HS-27A (cell line): ENCODE data around the gene HOXD8.

Experiments
- DNase-seq: peaks from one replicate; pipeline ENCODE4 v3.0.0-alpha.2; 2012; ENCODE audit warnings: low read depth, missing footprints

The HOXD8 gene

DNA sequence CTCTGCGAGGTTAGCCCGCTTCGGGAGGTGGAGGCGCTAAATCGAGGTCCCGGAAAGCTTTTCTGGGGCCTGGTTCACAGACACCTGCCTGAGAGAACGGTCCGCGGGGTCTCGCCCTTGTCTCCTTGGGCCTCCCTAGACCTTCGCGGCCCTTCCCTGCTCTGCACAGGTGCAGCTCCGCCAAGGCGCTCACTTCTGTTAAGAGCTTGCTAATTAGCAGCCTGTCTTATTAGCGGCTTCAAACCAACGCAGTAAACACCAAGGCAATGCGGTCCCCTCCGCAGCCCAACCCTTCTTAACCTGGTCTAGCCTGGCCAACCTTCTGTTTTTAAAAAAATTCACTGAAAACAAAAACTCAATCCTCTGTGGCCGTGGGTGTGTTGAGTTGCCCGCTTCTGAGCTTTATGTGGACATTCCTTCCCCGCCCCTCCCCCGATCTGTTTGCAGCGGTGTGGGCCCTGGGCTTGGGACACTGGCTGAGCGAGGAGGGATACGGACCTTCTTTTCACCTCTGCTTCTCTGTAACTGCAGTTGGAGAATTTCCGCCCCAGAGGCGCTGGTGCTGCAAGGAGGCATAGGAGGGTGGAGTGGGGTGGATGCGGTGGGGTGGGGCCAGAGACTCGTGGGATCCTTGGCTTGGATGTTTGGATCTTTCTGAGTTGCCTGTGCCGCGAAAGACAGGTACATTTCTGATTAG is 18.4 kb downstream of the HOXD8 start:
- no peak for DNase-seq

GRCh38 chr2:176148751-176149421 is 19.4 kb downstream of the HOXD8 start:
- DNase-seq: no peak

DNA sequence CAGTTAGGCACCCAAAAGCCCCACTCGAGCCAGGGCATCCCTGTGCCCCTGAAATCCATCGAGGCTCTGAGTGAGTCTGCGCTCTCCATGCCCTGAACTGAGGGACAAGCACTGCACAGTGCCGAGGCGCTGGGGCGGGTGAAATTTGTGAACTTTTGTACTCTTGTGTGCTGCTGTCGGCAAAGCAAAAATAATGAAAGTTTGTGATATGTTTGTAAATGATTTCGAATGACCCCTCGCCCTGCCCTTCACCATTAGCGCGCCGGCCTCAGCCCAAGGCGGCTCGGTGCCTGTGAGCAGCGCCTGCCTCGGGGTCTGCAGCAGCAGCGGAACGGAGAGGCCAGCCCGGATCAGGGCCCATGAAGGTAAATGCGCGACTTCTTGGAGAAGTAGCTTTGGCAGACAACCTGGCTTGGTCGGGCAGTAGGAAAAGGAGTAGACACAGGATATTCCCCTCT is 20.0 kb downstream of the HOXD8 start:
- no peak for DNase-seq

DNA sequence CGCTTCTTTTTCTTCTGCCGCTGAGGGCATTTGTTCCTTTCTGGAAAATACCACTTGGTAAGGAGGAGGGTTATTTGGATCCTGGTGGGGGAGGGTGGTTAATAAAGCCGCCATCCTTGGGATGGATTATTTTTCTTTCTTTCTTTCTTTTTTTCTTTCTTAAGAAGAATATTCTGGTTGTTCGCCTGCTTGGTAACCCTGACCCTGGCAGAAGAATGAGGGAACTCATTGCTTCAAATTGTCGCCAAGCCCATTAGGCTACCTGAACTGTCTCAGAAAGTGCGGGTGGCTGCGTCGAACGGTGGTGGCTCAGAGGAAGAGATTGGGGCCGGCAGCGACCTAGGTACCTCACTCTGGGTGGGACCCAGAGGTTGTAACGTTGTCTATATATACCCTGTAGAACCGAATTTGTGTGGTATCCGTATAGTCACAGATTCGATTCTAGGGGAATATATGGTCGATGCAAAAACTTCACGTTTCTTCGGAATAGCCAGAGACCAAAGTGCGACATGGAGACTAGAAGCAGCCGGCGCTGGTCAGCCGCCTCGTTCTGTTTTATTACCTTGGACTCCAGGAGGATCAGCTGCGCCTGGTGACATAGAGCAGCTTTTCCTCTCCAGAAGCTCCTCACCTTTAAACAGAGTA is 20.6 kb downstream of the HOXD8 start:
- DNase-seq: no peak

DNA sequence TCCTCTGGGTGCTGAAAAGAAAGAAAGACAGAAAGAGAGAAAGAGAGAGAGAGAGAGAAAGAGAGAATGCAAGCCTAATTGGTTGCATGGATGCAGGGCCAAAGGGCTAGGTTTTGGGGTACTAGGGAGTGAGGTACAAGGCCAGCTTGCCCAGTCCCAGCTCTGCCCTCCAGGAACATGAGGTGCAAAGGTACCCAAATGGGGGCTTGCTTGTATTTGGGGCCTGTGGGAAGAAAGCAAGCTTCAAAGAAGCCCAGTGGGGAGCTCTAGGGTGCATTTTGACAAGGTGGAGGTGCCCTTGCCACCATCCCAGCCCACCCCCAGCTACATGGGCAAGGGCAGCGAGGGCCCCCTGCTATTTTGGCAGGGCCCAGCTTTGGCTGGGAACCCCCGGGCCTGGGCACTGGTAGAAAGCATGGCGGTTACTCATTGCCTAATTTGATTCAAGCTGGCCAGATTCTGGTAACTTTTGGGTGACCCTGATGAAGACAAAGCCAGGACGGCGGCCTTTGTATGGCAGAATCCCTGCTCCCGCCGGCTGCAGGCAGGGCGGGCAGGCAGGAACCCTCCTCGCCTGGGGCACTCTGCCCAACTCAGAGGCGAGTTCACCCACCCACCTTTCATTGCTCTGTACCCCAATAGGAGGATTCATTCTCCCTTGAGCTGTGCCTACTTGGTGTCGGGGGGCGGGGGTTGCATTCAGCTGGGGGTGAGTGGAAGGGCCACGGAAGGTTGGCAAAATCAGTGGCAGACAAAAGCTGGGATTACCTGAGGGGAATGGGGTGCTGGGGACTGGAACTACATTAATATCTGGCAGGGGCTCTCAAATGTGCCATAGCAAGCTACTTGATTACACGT is 21.3 kb downstream of the HOXD8 start:
- no peak for DNase-seq

DNA sequence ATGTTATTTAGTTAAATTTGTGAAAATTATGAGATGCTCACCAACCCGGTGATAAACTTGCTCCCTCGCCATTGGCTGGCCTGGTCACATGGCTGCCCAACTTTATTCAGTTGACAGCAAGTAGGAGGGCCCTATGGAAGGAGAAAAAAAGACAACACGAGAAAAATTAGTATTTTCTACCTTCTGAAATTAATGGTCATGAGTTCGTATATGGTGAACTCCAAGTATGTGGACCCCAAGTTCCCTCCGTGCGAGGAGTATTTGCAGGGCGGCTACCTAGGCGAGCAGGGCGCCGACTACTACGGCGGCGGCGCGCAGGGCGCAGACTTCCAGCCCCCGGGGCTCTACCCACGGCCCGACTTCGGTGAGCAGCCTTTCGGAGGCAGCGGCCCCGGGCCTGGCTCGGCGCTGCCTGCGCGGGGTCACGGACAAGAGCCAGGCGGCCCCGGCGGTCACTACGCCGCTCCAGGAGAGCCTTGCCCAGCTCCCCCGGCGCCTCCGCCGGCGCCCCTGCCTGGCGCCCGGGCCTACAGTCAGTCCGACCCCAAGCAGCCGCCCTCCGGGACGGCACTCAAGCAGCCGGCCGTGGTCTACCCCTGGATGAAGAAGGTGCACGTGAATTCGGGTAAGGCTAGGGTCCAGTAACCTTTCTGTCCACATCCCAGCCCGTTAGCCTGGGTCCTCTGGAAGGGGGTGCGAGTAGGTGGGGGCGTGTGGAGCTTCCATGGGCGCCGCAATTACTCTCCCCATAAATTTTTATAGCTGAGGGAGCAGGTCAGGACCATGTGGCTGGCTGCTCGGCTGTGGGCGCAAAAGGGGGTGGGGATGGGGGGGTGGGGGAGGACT is 22.2 kb downstream of the HOXD8 start, which contains the start of gene HOXD4:
TSS of gene HOXD4 (plus strand) at position 109 of the 846 bp plus-strand sequence. CDS start at position 193, 84 bp downstream.
- no peak for DNase-seq

DNA sequence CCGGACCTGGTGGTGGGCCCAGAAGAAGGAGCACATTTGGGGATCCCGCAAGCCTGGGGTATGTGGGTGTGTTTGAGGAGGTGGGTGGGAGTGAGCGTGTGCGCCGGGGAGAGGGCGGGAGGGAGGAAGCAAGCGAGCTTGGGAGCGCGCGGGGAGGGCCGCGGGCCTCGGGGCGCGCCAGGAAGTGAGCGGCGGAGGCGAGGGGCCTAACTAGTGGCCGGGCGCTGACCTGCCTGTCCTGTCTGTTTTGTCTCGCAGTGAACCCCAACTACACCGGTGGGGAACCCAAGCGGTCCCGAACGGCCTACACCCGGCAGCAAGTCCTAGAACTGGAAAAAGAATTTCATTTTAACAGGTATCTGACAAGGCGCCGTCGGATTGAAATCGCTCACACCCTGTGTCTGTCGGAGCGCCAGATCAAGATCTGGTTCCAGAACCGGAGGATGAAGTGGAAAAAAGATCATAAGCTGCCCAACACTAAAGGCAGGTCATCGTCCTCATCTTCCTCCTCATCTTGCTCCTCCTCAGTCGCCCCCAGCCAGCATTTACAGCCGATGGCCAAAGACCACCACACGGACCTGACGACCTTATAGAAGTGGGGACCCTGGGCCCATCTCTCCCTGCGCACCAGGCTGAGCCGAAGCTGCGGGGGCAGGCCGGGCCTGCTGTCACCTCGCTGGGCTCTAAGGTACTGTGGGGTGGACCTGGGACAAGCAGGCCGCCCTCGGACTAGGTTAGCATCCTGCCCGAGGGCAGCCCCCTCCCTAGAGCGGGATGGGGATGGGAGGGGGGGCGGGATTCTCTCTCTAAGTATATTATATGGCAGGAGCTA is 23.1 kb downstream of the HOXD8 start:
- DNase-seq: no peak

DNA sequence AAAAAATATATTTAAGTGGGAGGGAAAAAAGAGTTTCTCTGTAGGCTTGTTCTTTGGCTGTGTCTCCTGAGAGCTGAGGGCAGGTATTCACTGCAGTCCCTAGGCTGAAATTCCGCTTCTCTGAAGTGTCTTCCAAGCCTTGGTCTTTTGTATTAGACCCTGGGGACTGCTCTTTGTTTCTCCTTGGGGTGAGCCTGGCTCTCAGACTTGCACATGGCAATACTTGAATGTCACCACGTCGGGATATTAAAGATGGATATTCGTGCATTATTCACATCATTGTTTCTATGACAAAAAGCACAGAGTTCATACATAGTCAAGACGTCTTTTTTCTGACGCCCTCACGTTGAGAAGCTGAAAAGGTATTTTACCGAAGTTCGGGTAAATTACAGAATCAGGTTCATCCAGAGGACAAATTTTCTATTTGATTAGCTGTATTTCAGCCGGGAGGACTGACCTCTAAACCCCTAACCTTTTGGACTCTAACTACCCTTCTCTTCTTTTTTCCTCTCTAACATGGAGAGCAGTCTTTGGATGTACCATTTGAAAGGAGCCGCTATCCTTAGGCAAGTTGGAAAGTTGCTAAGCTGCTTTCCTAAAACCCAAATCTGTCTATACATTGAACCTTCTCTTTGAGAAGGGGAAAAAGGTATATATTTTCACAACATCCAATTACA is 25.2 kb downstream of the HOXD8 start:
- no peak for DNase-seq

GRCh38 chr2:176155356-176156044 is 26.0 kb downstream of the HOXD8 start:
- DNase-seq: no peak

- DNase-seq: no peak
Measured at GRCh38 chr2:176156301-176156806, 26.8 kb downstream of the HOXD8 start.

- DNase-seq: no peak
Measured at GRCh38 chr2:176156807-176157498, 27.4 kb downstream of the HOXD8 start, which contains the start of gene HOXD3. TSS of gene HOXD3 (plus strand) at chr2:176157307. CDS start at chr2:176169115, 11,808 bp downstream.

DNA sequence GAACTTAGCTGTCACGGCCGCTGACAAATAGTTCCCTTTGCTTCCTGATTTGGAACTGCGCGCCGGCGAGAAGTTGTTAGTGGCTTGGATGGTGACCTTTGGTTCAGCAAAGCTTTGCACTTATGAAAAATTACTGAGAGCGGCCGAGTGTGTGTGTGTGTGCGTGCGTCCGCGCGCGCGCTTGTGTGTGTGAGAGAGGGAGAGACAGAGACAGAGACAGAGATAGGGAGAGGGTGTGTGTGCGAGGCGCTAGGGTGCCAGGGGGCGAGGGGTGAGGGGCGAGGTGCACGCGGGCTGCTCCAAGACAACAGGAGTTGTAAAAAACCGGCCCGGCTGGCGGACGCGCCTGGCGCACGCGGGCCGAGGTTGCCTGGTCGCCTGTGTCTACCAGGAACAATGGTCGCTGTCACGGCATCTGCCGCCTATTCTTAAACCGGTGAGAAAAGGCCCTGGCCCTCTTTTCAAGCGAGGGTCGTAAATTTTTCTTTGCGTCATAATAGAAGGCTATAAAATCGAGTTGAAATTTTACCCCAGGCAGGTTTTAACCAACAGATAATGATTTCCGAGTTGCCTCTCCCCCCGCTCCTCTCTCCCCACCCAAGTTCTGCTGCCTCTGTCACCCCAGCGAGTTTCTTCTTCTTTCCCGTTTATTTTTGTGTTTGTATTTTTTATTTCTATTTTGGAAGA is 28.1 kb downstream of the HOXD8 start:
- DNase-seq: no peak

DNA sequence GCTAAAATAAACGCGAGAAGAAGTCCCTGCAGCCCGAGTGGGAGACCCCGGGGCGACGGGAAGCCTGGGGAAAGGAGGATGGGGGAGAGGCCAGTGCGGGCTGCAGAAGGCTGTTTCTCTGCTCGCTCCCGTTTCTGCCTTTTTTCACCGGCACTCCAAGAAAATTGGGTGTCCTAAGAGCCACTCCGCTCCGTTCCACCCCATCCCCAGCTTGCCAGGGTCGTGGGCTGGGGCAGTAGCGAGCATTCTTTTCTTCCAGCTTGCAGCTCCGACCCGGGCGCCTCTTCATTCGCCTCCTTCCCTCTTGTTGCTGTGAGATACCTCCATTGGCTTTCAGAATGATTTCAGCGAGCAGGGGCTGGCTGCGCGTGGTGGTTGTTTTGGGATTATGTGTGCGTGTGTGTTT is 28.7 kb downstream of the HOXD8 start:
- no peak for DNase-seq

GRCh38 chr2:176158855-176159662 is 29.6 kb downstream of the HOXD8 start:
- no peak for DNase-seq

- no peak for DNase-seq
Measured at GRCh38 chr2:176159663-176160250, 30.3 kb downstream of the HOXD8 start.
